ENCODE data around the gene KCNAB1.
"Not testable (repeated sequence)": the region's sequence is repeated elsewhere in the genome, so short reads cannot be mapped to it uniquely, and the experiment has no call there.

Gene KCNAB1

DNA sequence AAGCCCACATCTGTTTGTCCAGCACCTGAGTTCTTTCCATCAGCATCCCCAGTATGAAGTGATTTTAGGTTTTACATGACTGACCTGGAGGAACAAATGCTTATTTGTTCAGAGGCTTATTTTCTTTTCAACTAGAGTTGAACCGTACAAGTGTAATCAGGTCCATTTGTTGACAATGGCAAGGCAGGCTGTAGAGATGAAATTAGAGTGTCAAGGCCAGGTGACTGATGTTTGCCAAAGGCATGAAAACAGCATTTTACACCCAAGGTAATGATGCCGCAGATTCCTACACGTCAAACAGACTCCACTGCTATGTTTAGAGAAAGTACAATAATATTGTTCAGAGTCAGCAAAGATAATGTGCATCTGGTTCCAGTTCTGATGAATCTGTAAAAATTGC lies 96.5 kb downstream of the KCNAB1 start:
- Histone ChIP-seq H3K4me1 (ENCODE audit: control insufficient read depth, insufficient read depth, low read length) (no peaks in the 10 kb centered on the region), H3K4me3 (ENCODE audit: low read length) (no peak overlapping the region), H3K27me3 (ENCODE audit: control insufficient read depth, insufficient read depth, low read length) (no peaks in the 10 kb centered on the region), H3K9me3 (ENCODE audit: control insufficient read depth, insufficient read depth, low read length) (no peaks in the 10 kb centered on the region), H3K36me3 (ENCODE audit: control insufficient read depth, insufficient read depth, low read length) (no peaks in the 10 kb centered on the region), H3K27ac (ENCODE audit: low read length) (no peak overlapping the region)
- no peak for DNase-seq (ENCODE audit: low read depth, low spot score)
- no CpG with 5 or more reads among the region's 3 CpGs for WGBS (ENCODE audit: insufficient coverage, insufficient read length)

GRCh38 chr3:156217674-156218352 lies 97.4 kb downstream of the KCNAB1 start:
- Histone ChIP-seq H3K9me3 (ENCODE audit: control insufficient read depth, insufficient read depth, low read length) (no peaks in the 10 kb centered on the region), H3K27ac (ENCODE audit: low read length) (no peak overlapping the region), H3K27me3 (ENCODE audit: control insufficient read depth, insufficient read depth, low read length) (no peaks in the 10 kb centered on the region), H3K4me1 (ENCODE audit: control insufficient read depth, insufficient read depth, low read length) (no peaks in the 10 kb centered on the region), H3K4me3 (ENCODE audit: low read length) (no peak overlapping the region), H3K36me3 (ENCODE audit: control insufficient read depth, insufficient read depth, low read length) (no peaks in the 10 kb centered on the region)
- DNase-seq (ENCODE audit: low read depth, low spot score): no peak
- WGBS (ENCODE audit: insufficient coverage, insufficient read length): no CpG with 5 or more reads among the region's 9 CpGs

DNA sequence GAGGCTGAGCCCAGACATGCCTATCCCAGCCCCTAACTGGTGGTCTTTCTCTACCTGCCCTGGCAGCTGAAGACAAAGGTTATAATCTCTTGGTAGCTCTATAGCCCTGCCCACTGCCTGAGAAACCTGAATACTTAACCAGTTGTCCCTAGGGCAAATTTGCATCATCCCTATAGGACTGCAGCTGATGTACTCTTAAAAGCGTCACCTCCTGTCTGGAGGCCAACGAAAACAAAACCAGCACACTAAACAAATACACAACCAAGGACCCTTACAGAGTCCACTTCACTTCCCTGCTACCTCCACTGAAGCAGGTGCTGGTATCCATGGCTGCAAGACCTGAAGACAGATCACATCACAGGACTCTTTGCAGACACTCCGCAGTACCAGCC lies 98.0 kb downstream of the KCNAB1 start:
- H3K36me3 ChIP-seq (ENCODE audit: control insufficient read depth, insufficient read depth, low read length): no peaks in the 10 kb centered on the region
- no peaks in the 10 kb centered on the region for H3K9me3 ChIP-seq (ENCODE audit: control insufficient read depth, insufficient read depth, low read length)
- no peaks in the 10 kb centered on the region for H3K27me3 ChIP-seq (ENCODE audit: control insufficient read depth, insufficient read depth, low read length)
- WGBS (ENCODE audit: insufficient coverage, insufficient read length): no CpG with 5 or more reads among the region's 3 CpGs
- DNase-seq (ENCODE audit: low read depth, low spot score): no peak
- H3K4me3 ChIP-seq (ENCODE audit: low read length): no peak overlapping the region
- no peak overlapping the region for H3K27ac ChIP-seq (ENCODE audit: low read length)
- no peaks in the 10 kb centered on the region for H3K4me1 ChIP-seq (ENCODE audit: control insufficient read depth, insufficient read depth, low read length)

GRCh38 chr3:156222381-156222780 lies 102.0 kb downstream of the KCNAB1 start:
- not testable (repeated sequence) for H3K36me3 ChIP-seq (ENCODE audit: control insufficient read depth, insufficient read depth, low read length); H3K27ac ChIP-seq (ENCODE audit: low read length); DNase-seq (ENCODE audit: low read depth, low spot score); H3K4me1 ChIP-seq (ENCODE audit: control insufficient read depth, insufficient read depth, low read length); H3K9me3 ChIP-seq (ENCODE audit: control insufficient read depth, insufficient read depth, low read length); H3K27me3 ChIP-seq (ENCODE audit: control insufficient read depth, insufficient read depth, low read length); H3K4me3 ChIP-seq (ENCODE audit: low read length)

DNA sequence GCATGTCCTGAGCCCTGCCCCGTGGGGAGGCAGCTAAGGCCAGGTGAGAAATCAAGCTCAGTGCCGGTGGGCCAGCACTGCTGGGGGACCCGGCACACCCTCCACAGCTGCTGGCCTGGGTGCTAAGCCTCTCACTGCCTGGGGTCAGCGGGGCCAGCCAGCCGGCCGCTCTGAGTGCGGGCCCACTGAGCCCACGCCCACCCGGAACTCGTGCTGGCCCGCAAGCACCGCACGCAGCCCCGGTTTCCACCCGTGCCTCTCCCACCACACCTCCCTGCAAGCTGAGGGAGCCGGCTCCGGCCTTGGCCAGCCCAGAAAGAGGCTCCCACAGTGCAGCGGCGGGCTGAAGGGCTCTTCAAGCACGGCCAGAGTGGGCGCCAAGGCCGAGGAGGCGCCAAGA lies 103.7 kb downstream of the KCNAB1 start:
- not testable (repeated sequence) for DNase-seq (ENCODE audit: low read depth, low spot score); H3K9me3 ChIP-seq (ENCODE audit: control insufficient read depth, insufficient read depth, low read length); H3K27me3 ChIP-seq (ENCODE audit: control insufficient read depth, insufficient read depth, low read length); H3K4me1 ChIP-seq (ENCODE audit: control insufficient read depth, insufficient read depth, low read length); H3K36me3 ChIP-seq (ENCODE audit: control insufficient read depth, insufficient read depth, low read length); H3K4me3 ChIP-seq (ENCODE audit: low read length); H3K27ac ChIP-seq (ENCODE audit: low read length)
- WGBS (ENCODE audit: insufficient coverage, insufficient read length): no CpG with 5 or more reads among the region's 23 CpGs

GRCh38 chr3:156226676-156227420 lies 106.5 kb downstream of the KCNAB1 start:
- H3K9me3 ChIP-seq (ENCODE audit: control insufficient read depth, insufficient read depth, low read length): no peaks in the 10 kb centered on the region
- no peak for DNase-seq (ENCODE audit: low read depth, low spot score)
- H3K36me3 ChIP-seq (ENCODE audit: control insufficient read depth, insufficient read depth, low read length): no peaks in the 10 kb centered on the region
- no peak overlapping the region for H3K4me3 ChIP-seq (ENCODE audit: low read length)
- no peak overlapping the region for H3K27ac ChIP-seq (ENCODE audit: low read length)
- WGBS (ENCODE audit: insufficient coverage, insufficient read length): no CpG with 5 or more reads among the region's 6 CpGs
- H3K4me1 ChIP-seq (ENCODE audit: control insufficient read depth, insufficient read depth, low read length): no peaks in the 10 kb centered on the region
- no peaks in the 10 kb centered on the region for H3K27me3 ChIP-seq (ENCODE audit: control insufficient read depth, insufficient read depth, low read length)

DNA sequence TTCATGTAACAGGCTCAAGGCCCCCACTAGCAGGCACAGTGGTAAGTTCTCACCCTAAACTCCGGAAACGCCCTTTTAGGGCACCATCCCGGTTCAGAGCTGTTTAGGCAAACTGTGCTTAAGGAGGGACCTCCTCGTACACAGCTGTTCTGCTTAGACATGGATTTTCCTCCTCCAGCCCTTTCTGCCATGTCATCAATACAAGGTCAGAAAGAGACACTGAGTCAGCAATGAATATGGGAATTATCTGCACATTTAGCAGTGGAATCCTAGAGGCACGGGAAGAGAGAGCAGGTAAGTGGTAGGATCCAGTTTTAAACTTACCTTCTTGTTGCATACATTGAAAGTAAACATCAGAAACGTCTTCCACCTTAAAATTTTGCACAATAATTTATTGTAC lies 107.3 kb downstream of the KCNAB1 start:
- Histone ChIP-seq H3K4me1 (ENCODE audit: control insufficient read depth, insufficient read depth, low read length) (no peaks in the 10 kb centered on the region), H3K9me3 (ENCODE audit: control insufficient read depth, insufficient read depth, low read length) (no peaks in the 10 kb centered on the region), H3K4me3 (ENCODE audit: low read length) (no peak overlapping the region), H3K27me3 (ENCODE audit: control insufficient read depth, insufficient read depth, low read length) (no peaks in the 10 kb centered on the region), H3K27ac (ENCODE audit: low read length) (no peak overlapping the region), H3K36me3 (ENCODE audit: control insufficient read depth, insufficient read depth, low read length) (no peaks in the 10 kb centered on the region)
- DNase-seq (ENCODE audit: low read depth, low spot score): no peak
- no CpG with 5 or more reads among the region's 6 CpGs for WGBS (ENCODE audit: insufficient coverage, insufficient read length)

DNA sequence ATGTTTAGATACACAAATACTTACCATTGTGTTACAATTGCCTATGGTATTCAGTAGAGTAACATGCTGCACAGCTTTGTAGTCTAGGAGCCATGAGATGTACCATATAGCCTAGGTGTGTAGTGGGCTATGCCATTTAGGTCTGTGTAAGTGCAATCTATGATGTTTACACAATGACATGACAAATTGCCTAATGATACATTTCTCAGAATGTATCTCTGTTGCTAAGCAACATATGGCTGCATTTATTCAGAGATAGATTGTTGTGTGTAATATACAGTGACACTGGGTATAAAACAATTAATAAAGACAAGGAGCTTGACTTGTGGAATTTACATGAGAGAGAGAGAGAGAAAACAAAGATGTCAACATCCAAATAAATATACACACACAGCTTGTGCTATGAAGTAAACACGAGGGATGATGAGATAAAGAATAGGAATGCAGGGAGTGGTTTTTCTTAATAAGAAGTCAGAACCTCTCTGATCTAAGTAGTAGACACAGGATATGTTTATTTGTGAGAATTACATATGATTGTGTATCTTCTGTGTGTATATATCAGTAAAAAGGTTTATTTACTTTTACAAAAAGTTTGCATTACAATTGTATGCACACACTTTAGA lies 110.0 kb downstream of the KCNAB1 start:
- Histone ChIP-seq H3K36me3 (ENCODE audit: control insufficient read depth, insufficient read depth, low read length) (no peaks in the 10 kb centered on the region), H3K9me3 (ENCODE audit: control insufficient read depth, insufficient read depth, low read length) (no peaks in the 10 kb centered on the region), H3K27ac (ENCODE audit: low read length) (no peak overlapping the region), H3K4me1 (ENCODE audit: control insufficient read depth, insufficient read depth, low read length) (no peaks in the 10 kb centered on the region), H3K27me3 (ENCODE audit: control insufficient read depth, insufficient read depth, low read length) (no peaks in the 10 kb centered on the region; the same call in 1 of the 2 replicates), H3K4me3 (ENCODE audit: low read length) (no peak overlapping the region)
- WGBS (ENCODE audit: insufficient coverage, insufficient read length): no CpG with 5 or more reads among the region's 1 CpG
- no peak for DNase-seq (ENCODE audit: low read depth, low spot score)

DNA sequence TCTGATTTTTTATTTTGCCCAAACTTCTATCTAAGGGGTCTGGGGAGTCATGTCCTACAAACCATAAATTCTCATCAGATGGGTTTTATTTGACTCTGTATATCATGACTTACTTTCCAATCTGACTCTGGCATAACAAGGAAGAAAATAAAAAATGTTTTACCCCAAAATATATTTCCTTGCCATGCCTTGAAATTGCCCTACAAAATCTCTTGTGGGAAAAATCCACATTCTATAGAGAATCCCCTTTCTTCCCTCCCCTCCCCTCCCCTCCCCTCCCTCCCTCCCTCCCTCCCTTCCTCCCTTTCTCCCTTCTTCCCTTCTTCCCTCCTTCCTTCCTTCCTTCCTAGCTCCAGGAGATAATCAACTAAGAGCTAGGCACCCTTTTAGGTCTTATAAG lies 110.8 kb downstream of the KCNAB1 start:
- not testable (repeated sequence) for H3K4me3 ChIP-seq (ENCODE audit: low read length); DNase-seq (ENCODE audit: low read depth, low spot score); H3K27ac ChIP-seq (ENCODE audit: low read length); H3K27me3 ChIP-seq (ENCODE audit: control insufficient read depth, insufficient read depth, low read length); H3K4me1 ChIP-seq (ENCODE audit: control insufficient read depth, insufficient read depth, low read length); H3K36me3 ChIP-seq (ENCODE audit: control insufficient read depth, insufficient read depth, low read length); H3K9me3 ChIP-seq (ENCODE audit: control insufficient read depth, insufficient read depth, low read length)

DNA sequence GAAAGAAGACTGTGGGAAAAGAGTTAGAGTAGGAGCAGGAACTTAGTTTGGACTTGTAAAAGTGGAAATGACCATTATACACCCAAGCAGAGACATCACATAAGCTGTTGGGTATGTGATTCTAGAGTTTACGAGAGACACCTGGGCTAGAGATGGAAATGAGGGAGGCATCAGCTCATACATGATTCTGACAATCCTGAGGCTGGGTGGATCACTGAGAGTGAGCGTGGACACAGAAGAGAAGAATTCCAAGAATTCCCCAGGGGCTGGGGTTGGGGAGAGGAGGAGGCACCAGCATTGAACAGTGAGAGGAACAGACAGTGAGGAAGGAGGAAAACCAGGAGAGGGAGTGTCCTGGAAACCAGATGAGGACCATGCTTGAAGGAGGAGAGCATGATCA lies 113.5 kb downstream of the KCNAB1 start:
- Histone ChIP-seq H3K27me3 (ENCODE audit: control insufficient read depth, insufficient read depth, low read length) (no peaks in the 10 kb centered on the region; the same call in 1 of the 2 replicates), H3K27ac (ENCODE audit: low read length) (no peak overlapping the region), H3K4me1 (ENCODE audit: control insufficient read depth, insufficient read depth, low read length) (no peaks in the 10 kb centered on the region), H3K4me3 (ENCODE audit: low read length) (no peak overlapping the region), H3K9me3 (ENCODE audit: control insufficient read depth, insufficient read depth, low read length) (no peaks in the 10 kb centered on the region), H3K36me3 (ENCODE audit: control insufficient read depth, insufficient read depth, low read length) (no peaks in the 10 kb centered on the region)
- no CpG with 5 or more reads among the region's 2 CpGs for WGBS (ENCODE audit: insufficient coverage, insufficient read length)
- no peak for DNase-seq (ENCODE audit: low read depth, low spot score)
